ENCODE measurements around the gene TET2. TPM values are rescaled to one million over a fixed set of nuclear protein-coding genes. Genes with fewer than 3 reads are reported as not detected.
A peak's percentile ranks its signal among the peaks of the same experiment; 100 is the strongest.

TET2 gene
- total and polyA plus RNA-seq, 9 donors, result 18.4 to 36.8 (median 23.8) TPM

DNA sequence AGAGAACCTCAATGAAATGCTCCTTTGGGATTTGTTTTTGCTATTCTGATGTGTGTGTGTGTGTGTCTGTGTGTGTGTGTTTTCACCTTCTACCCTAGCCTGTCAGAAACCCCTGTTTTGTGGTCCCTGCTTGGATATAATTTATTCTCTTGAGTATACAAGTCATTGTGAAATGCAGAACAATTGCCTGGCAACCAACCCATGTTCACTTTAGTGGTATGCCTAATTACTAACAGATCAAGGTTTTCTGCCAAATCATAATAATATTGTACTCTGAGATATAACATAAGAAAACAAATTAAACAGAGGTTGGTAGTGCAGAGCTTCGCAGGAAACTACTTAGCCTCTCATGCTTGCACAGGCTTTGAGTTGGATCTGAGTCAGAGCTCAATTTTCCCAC is 7.0 kb upstream of the TET2 start:
- DNase-seq, result no peak
- no peaks in the 10 kb centered on the region for H3K9me3 ChIP-seq (replicated peaks; ENCODE audit: control insufficient read depth, low read depth, low read length)
- H3K36me3 ChIP-seq (ENCODE audit: control insufficient read depth, insufficient read depth, low read length), result no peaks in the 10 kb centered on the region
- no CpG with 5 or more reads among the region's 1 CpG for WGBS (ENCODE audit: insufficient coverage)
- no peak overlapping the region for H3K4me3 ChIP-seq (ENCODE audit: low read length)
- H3K27ac ChIP-seq (ENCODE audit: low read length), result no peak overlapping the region
- no peaks in the 10 kb centered on the region for H3K4me1 ChIP-seq (ENCODE audit: control insufficient read depth, insufficient read depth, low read length)
- no peaks in the 10 kb centered on the region for H3K27me3 ChIP-seq (ENCODE audit: control insufficient read depth, insufficient read depth, low read length)

DNA sequence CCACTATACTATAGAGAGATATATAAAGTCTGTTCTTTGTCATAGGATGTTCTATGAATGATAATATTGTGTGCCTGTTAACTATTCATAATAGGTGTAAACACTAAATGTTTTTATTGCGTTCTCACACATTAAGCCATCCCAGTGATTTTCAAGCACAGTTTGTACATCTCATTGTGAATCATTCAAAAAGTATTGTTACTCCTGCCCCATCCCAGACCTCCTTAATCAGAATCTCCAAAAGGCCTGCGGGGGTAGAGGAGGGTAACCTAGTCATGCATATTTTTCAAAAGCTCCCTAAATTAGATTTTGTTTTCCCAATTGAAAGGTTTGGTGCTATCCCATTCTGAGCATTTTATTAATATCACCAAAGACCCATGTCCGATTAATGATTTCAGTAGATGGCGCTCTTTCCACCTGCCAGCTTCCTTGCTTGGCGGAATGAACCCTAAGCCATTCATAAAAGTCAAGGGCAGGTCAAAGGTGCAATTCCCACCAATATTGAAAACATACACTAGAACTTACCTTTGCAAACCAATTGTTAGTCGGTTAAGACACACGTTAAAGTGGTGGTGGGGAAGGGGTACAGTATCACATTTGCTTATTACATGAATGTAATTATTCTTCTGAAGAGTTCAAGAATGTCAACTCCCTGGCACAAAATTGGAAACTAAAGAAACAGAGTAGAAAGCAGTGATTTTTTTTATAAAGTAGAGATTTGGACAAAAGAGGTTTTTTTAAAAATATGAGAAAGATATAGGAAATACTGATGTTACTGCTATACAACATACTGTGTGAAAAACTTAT is 5.8 kb upstream of the TET2 start:
- Histone ChIP-seq H3K4me3 (ENCODE audit: low read length) (no peak overlapping the region), H3K9me3 (replicated peaks; ENCODE audit: control insufficient read depth, low read depth, low read length) (no peaks in the 10 kb centered on the region), H3K27ac (ENCODE audit: low read length) (no peak overlapping the region), H3K36me3 (ENCODE audit: control insufficient read depth, insufficient read depth, low read length) (no peaks in the 10 kb centered on the region), H3K27me3 (ENCODE audit: control insufficient read depth, insufficient read depth, low read length) (no peaks in the 10 kb centered on the region), H3K4me1 (ENCODE audit: control insufficient read depth, insufficient read depth, low read length) (peaks cover 4% of the 10 kb centered on the region)
- DNase-seq, result peak; percentile 61
- WGBS (ENCODE audit: insufficient coverage), result 8% methylated on average over 2 of the region's 7 CpGs

DNA sequence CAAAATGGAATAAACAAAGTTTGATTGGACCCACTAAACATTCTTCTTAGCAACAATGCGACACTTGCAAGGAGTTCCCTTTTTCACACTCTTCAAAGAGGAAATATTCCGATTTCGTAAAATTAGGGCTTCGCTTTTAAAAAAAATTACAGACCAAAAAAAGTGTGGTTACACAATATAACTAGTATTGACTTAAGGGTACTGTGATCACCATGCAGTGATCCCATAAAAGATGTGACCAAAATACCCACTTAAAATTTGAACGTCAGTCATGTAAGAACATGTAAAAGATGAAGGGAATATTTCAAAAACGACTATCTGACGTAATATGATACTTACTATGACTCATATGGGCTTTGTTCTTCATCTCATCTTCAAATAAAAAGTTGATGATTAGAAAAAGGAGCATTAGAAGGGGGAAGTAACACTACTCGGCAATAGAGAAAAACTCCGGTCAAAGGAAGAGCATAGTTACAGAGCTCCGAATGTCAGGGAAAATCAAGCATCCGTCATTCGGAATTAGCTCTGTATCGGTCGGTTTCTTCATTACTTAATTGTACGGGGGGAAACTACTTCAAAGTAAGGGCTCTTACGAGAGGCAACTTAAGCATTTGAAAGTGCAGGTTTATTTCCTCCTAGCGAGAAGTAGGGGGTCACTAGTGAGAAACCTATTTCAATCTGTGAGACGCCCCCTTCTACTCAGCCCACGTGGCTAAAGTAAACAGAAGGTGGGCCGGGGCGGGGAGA is 1.3 kb upstream of the TET2 start:
- Histone ChIP-seq H3K4me1 (ENCODE audit: control insufficient read depth, insufficient read depth, low read length) (peaks cover 4% of the 10 kb centered on the region), H3K9me3 (replicated peaks; ENCODE audit: control insufficient read depth, low read depth, low read length) (no peaks in the 10 kb centered on the region), H3K27ac (ENCODE audit: low read length) (peak overlapping the region; percentile 62), H3K27me3 (ENCODE audit: control insufficient read depth, insufficient read depth, low read length) (no peaks in the 10 kb centered on the region), H3K36me3 (ENCODE audit: control insufficient read depth, insufficient read depth, low read length) (no peaks in the 10 kb centered on the region), H3K4me3 (ENCODE audit: low read length) (peak overlapping the region; percentile 87)
- WGBS (ENCODE audit: insufficient coverage), result 5% methylated on average over 4 of the region's 21 CpGs
- DNase-seq, result peak; percentile 40

DNA sequence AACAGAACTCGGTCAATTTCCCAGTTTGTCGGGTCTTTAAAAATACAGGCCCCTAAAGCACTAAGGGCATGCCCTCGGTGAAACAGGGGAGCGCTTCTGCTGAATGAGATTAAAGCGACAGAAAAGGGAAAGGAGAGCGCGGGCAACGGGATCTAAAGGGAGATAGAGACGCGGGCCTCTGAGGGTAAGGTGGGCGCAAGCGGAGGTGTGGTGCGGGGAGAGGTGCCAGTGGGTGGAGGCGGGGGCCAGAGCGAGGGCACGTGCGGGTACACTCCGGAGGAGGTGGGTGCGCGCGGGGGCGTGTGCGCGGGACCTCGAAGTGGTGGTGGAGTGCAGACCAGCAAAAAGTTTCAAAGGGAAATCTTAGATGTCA is 787 bp upstream of the TET2 start:
- peak overlapping the region; percentile 87 for H3K4me3 ChIP-seq (ENCODE audit: low read length)
- H3K9me3 ChIP-seq (replicated peaks; ENCODE audit: control insufficient read depth, low read depth, low read length), result no peaks in the 10 kb centered on the region
- DNase-seq, result no peak
- peaks cover 5% of the 10 kb centered on the region for H3K4me1 ChIP-seq (ENCODE audit: control insufficient read depth, insufficient read depth, low read length)
- H3K27me3 ChIP-seq (ENCODE audit: control insufficient read depth, insufficient read depth, low read length), result no peaks in the 10 kb centered on the region
- H3K27ac ChIP-seq (ENCODE audit: low read length), result peak overlapping the region; percentile 62
- 2% methylated on average over 17 of the region's 25 CpGs for WGBS (ENCODE audit: insufficient coverage)
- H3K36me3 ChIP-seq (ENCODE audit: control insufficient read depth, insufficient read depth, low read length), result no peaks in the 10 kb centered on the region

DNA sequence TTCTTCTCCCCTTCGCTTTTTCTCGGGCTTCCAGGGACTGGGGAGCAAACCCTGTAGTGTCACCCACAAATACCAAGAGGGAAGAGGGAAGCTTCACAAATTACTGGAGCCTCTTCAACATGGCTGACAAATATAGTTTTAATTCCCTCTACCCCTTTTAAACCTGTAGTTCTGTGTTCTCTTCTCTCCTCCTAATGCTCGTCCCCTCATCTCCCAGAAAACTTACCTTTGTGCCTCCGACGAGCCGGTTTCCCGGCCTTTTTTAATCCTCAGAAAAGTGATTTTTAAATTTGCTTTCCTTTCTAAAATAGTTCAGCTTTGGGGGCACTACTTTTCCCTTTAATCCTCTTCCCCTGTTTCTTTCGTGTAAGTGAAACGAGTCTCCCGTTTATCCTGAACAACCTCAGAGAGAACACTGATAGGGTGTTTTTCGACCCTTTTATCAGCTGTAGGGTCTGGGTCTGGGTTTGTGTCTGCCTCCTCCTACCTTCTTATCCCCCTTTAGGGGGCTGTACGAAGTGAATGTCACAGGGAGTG is 408 bp downstream of the TET2 start:
- H3K36me3 ChIP-seq (ENCODE audit: control insufficient read depth, insufficient read depth, low read length), result no peaks in the 10 kb centered on the region
- H3K4me3 ChIP-seq (ENCODE audit: low read length), result peak overlapping the region; percentile 87
- peaks cover 8% of the 10 kb centered on the region for H3K4me1 ChIP-seq (ENCODE audit: control insufficient read depth, insufficient read depth, low read length)
- peak overlapping the region; percentile 98 for H3K27ac ChIP-seq (ENCODE audit: low read length)
- DNase-seq, result no peak
- H3K27me3 ChIP-seq (ENCODE audit: control insufficient read depth, insufficient read depth, low read length), result no peaks in the 10 kb centered on the region
- H3K9me3 ChIP-seq (replicated peaks; ENCODE audit: control insufficient read depth, low read depth, low read length), result no peaks in the 10 kb centered on the region
- WGBS (ENCODE audit: insufficient coverage), result 0% methylated on average over 2 of the region's 12 CpGs

DNA sequence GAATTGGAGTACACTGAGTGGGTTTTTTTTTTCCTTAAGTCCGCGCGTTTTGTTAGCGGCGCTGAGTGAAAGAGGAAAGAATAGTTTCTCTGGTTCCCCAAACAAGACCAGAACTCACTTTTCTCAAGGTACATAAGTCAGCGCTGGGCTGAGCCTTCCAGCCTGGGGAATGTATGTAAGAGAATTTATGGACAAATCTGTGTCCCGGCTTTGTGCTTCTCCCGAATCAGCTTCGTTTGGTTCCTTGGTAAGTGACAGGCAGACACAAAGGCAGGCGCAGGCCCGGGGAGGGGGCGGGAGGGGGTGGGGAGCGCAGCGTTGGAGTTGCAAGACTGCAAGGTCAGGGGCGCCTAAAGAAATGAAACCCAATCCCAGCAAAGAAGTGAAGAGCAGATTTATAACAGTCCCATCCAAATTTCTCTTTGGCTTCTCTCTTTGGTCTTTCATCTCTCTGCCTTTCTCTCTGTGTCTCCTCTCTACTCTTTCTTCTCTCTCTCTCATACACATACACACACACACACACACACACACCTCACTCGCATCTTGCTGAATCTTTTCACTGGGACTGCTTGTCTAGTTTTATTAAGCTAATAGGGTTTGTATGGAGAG is 981 bp downstream of the TET2 start:
- Histone ChIP-seq H3K4me3 (ENCODE audit: low read length) (peak overlapping the region; percentile 87), H3K36me3 (ENCODE audit: control insufficient read depth, insufficient read depth, low read length) (no peaks in the 10 kb centered on the region), H3K27ac (ENCODE audit: low read length) (peak overlapping the region; percentile 98), H3K9me3 (replicated peaks; ENCODE audit: control insufficient read depth, low read depth, low read length) (no peaks in the 10 kb centered on the region), H3K27me3 (ENCODE audit: control insufficient read depth, insufficient read depth, low read length) (no peaks in the 10 kb centered on the region), H3K4me1 (ENCODE audit: control insufficient read depth, insufficient read depth, low read length) (peaks cover 8% of the 10 kb centered on the region)
- DNase-seq, result peak; percentile 85
- WGBS (ENCODE audit: insufficient coverage), result 0% methylated on average over 3 of the region's 16 CpGs

DNA sequence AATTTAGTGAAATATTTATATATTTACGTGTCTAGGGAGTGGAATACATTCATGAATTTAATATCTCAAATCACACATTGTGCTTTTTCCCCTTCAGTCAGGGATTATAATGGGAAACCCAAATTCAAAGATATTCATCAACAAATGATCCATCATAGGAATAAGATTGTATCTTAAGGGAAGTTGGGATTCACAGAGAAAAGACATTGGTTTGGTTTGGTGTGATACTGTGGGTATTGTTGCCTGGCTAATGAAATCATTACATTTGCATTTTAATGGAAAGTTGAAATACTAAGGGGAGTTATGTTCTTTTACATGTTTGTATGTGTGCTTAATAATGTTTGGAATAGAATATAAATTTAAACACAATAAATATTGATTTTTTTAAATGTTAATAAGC is 1.7 kb downstream of the TET2 start:
- no peaks in the 10 kb centered on the region for H3K36me3 ChIP-seq (ENCODE audit: control insufficient read depth, insufficient read depth, low read length)
- H3K27ac ChIP-seq (ENCODE audit: low read length), result peak overlapping the region; percentile 98
- WGBS (ENCODE audit: insufficient coverage), result no CpG with 5 or more reads among the region's 1 CpG
- peaks cover 8% of the 10 kb centered on the region for H3K4me1 ChIP-seq (ENCODE audit: control insufficient read depth, insufficient read depth, low read length)
- H3K27me3 ChIP-seq (ENCODE audit: control insufficient read depth, insufficient read depth, low read length), result no peaks in the 10 kb centered on the region
- H3K9me3 ChIP-seq (replicated peaks; ENCODE audit: control insufficient read depth, low read depth, low read length), result no peaks in the 10 kb centered on the region
- H3K4me3 ChIP-seq (ENCODE audit: low read length), result peak overlapping the region; percentile 87
- no peak for DNase-seq

DNA sequence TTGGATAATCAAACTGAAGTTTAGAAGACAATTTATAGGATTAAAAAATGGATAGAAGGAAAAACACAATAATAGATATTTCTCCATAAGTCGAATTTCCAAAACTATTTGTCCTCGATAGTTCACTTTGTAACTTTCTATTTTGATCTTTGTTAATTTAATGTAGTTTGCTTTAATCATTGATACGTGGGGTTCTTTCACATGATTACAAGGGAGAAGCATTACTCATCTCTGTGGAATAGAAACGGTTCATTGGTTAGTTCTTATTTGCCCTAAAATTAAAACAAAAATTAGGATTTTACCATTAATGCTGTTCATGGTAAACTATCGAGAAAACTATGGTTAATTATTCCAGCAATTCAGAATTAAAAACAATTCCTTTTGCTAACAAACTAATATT is 2.1 kb downstream of the TET2 start:
- Histone ChIP-seq H3K27ac (ENCODE audit: low read length) (peak overlapping the region; percentile 39), H3K9me3 (replicated peaks; ENCODE audit: control insufficient read depth, low read depth, low read length) (peaks cover 3% of the 10 kb centered on the region), H3K4me3 (ENCODE audit: low read length) (peak overlapping the region; percentile 87), H3K4me1 (ENCODE audit: control insufficient read depth, insufficient read depth, low read length) (peaks cover 8% of the 10 kb centered on the region), H3K36me3 (ENCODE audit: control insufficient read depth, insufficient read depth, low read length) (no peaks in the 10 kb centered on the region), H3K27me3 (ENCODE audit: control insufficient read depth, insufficient read depth, low read length) (no peaks in the 10 kb centered on the region)
- no peak for DNase-seq
- no CpG with 5 or more reads among the region's 5 CpGs for WGBS (ENCODE audit: insufficient coverage)

DNA sequence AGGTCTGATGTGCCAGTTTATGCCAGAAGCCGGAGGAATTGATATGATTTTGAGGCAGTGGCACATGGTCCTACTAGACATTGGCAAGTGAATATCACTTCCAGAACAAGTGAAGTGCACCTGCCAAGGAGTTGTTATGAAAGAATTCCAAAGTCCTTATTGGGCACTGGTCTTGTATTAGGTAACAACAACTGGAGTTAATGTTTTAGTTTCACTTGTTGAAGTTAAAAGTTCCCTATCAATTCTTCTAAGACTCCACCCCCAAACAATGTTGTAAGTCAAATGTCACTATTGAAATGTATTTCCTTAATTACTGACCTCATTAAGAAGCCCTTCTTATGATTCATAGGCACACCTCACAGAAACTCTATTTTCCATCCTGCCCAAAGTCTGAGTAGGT is 3.1 kb downstream of the TET2 start:
- peak; percentile 17 for DNase-seq
- H3K27me3 ChIP-seq (ENCODE audit: control insufficient read depth, insufficient read depth, low read length), result no peaks in the 10 kb centered on the region
- H3K27ac ChIP-seq (ENCODE audit: low read length), result no peak overlapping the region
- no CpG with 5 or more reads among the region's 1 CpG for WGBS (ENCODE audit: insufficient coverage)
- H3K36me3 ChIP-seq (ENCODE audit: control insufficient read depth, insufficient read depth, low read length), result no peaks in the 10 kb centered on the region
- peaks cover 3% of the 10 kb centered on the region for H3K9me3 ChIP-seq (replicated peaks; ENCODE audit: control insufficient read depth, low read depth, low read length)
- no peak overlapping the region for H3K4me3 ChIP-seq (ENCODE audit: low read length)
- peaks cover 8% of the 10 kb centered on the region for H3K4me1 ChIP-seq (ENCODE audit: control insufficient read depth, insufficient read depth, low read length)

DNA sequence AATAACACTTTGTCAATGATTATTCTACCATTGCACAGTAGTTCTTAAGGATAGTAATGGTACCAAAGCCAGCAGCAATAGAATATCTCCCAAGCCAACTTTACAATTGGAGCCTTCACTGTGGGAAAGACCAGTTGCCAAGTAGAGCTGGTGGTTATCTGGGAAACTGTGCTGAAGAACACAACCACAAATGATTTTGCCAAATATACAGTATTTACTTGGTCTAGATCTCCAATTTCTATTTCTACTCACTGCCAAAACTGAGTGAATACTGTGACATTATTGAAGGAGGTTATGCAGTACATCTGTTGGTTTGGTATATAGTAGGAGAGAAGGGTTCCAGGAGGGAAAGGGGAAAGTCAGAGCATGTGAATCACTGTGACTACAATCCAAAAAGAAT is 3.8 kb downstream of the TET2 start:
- Histone ChIP-seq H3K27ac (ENCODE audit: low read length) (peak overlapping the region; percentile 25), H3K4me1 (ENCODE audit: control insufficient read depth, insufficient read depth, low read length) (peaks cover 8% of the 10 kb centered on the region), H3K4me3 (ENCODE audit: low read length) (no peak overlapping the region), H3K9me3 (replicated peaks; ENCODE audit: control insufficient read depth, low read depth, low read length) (peaks cover 3% of the 10 kb centered on the region), H3K36me3 (ENCODE audit: control insufficient read depth, insufficient read depth, low read length) (peaks cover 2% of the 10 kb centered on the region), H3K27me3 (ENCODE audit: control insufficient read depth, insufficient read depth, low read length) (no peaks in the 10 kb centered on the region)
- DNase-seq, result peak; percentile 74
